Measurements from ENCODE around the gene ENHO. TPM values are rescaled to one million over a fixed set of nuclear protein-coding genes. Genes with fewer than 3 reads are reported as not detected.

Gene ENHO
- total and polyA plus RNA-seq, 2 experiments from 2014 or later: 13.8 to 19.7 TPM

DNA sequence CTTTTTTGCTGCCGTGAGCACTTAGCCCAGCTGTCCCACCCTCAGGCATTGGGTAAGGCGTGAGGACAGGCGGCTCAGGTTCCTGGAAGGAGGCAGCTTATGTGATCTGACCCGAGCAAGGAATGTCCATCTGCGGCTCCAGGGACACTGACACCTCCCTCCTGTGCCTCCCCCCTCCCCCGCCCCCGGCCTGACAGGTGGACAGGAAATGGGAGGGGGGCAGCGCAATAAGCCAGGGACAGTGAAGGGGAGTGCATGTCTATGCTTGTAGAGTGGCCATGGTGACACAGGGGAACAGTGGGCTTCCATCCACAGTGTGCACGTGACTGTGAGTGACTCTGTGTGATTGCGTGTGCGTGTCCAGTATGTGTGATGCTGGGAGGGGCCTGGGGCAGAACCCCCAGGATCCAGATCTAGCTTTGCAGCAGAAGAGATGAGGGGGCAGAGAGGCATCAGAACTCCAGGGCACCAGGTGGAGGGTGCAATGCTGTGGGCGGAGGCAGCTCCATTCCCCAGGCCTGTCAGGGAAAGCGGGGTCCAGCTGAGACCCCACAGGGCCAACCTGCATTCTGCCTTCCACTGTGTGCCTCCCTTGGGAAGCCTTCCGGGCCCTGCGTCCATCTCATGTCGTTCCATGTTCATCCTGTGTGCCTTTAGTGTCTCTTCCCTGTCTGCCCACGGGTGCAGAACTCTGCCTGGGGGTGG lies 36.3 kb upstream of the ENHO start:
- no peaks in the 10 kb centered on the region for H3K79me2 ChIP-seq (replicated peaks; ENCODE audit: insufficient read depth)
- no peaks in the 10 kb centered on the region for H3K9me2 ChIP-seq (ENCODE audit: insufficient read depth)
- no peak for TF ChIP-seq ZNF331 (CRISPR knock-in tag; IDR thresholded peaks at IDR 0.05; ENCODE audit: low read depth)
- TF ChIP-seq NANOG (IDR thresholded peaks at IDR 0.05; ENCODE audit: borderline replicate concordance): no peak
- no peak for TF ChIP-seq EZH2phosphoT487 (IDR thresholded peaks at IDR 0.05; ENCODE audit: unreplicated experiment)
- H3K27me3 ChIP-seq (ENCODE audit: insufficient read depth): no peaks in the 10 kb centered on the region
- peaks cover 44% of the 10 kb centered on the region for H3K4me1 Mint-ChIP-seq
- H3K9me3 Mint-ChIP-seq: no peaks in the 10 kb centered on the region
- H3K4me3 Mint-ChIP-seq: 0 out of 3 replicates have a peak overlapping the region, but pooled peaks have one; percentile 31
- H3K4me3 ChIP-seq: no peak overlapping the region
- no peak overlapping the region for H3K27ac Mint-ChIP-seq
- peaks cover 19% of the 10 kb centered on the region for H3K27me3 Mint-ChIP-seq (ENCODE audit: insufficient read depth, low read depth, poor library complexity)
- H3K27ac ChIP-seq (ENCODE audit: low read depth): no peak overlapping the region
- DNase-seq (ENCODE audit: low spot score) (no peak), ATAC-seq (peak; percentile 9; the same call in 2 of the 3 replicates)
- H3K36me3 Mint-ChIP-seq (ENCODE audit: low read depth): no peaks in the 10 kb centered on the region
- H3F3A ChIP-seq (replicated peaks; ENCODE audit: low read depth): no peaks in the 10 kb centered on the region
- peaks cover 29% of the 10 kb centered on the region for H3K4me1 ChIP-seq (ENCODE audit: insufficient read depth)
- H4K20me1 ChIP-seq (replicated peaks; ENCODE audit: insufficient read depth): no peaks in the 10 kb centered on the region; the same call in 1 of the 2 replicates
- peak overlapping the region; percentile 48; the same call in 1 of the 2 replicates for H3K4me2 ChIP-seq
- no peaks in the 10 kb centered on the region for H3K36me3 ChIP-seq (ENCODE audit: insufficient read depth)
- no peak overlapping the region for H2AFZ ChIP-seq

DNA sequence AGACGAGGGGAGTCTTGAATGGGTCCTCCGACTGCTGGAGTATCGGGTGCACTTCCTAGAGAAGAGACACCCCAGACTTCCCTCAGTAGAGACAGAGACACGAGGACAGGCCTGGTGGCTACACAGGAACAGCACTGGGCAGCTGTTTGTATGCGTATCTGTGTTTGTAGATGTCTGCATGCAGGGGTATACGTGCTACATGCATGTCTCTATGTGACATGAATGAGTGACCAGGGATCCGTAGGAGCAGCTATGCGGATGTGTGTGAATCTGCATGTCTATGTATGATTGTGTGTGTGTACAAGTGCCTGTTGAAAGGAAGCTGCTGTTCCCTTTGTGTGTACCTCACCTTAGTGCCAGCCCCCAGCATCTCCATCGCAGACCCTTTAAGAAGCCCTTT lies 35.6 kb upstream of the ENHO start:
- Mint-ChIP-seq H3K27me3 (ENCODE audit: insufficient read depth, low read depth, poor library complexity) (peaks cover 20% of the 10 kb centered on the region), H3K4me3 (no peak overlapping the region), H3K27ac (no peak overlapping the region), H3K4me1 (peaks cover 42% of the 10 kb centered on the region), H3K36me3 (ENCODE audit: low read depth) (no peaks in the 10 kb centered on the region), H3K9me3 (no peaks in the 10 kb centered on the region)
- Histone ChIP-seq H3K36me3 (ENCODE audit: insufficient read depth) (no peaks in the 10 kb centered on the region), H3K4me2 (no peak overlapping the region), H3K79me2 (replicated peaks; ENCODE audit: insufficient read depth) (no peaks in the 10 kb centered on the region), H3K27me3 (ENCODE audit: insufficient read depth) (no peaks in the 10 kb centered on the region), H4K20me1 (replicated peaks; ENCODE audit: insufficient read depth) (no peaks in the 10 kb centered on the region), H3K27ac (ENCODE audit: low read depth) (no peak overlapping the region), H3F3A (replicated peaks; ENCODE audit: low read depth) (no peaks in the 10 kb centered on the region), H3K9me2 (ENCODE audit: insufficient read depth) (no peaks in the 10 kb centered on the region), H3K4me3 (no peak overlapping the region), H3K4me1 (ENCODE audit: insufficient read depth) (peaks cover 29% of the 10 kb centered on the region), H2AFZ (no peak overlapping the region)
- TF ChIP-seq NANOG (IDR thresholded peaks at IDR 0.05; ENCODE audit: borderline replicate concordance): no peak
- TF ChIP-seq ZNF114 (CRISPR knock-in tag; IDR thresholded peaks at IDR 0.05): no peak
- no peak for TF ChIP-seq JUNB (IDR thresholded peaks at IDR 0.05; ENCODE audit: unreplicated experiment)
- TF ChIP-seq EZH2phosphoT487 (IDR thresholded peaks at IDR 0.05; ENCODE audit: unreplicated experiment): no peak
- TF ChIP-seq, protein P1, sequence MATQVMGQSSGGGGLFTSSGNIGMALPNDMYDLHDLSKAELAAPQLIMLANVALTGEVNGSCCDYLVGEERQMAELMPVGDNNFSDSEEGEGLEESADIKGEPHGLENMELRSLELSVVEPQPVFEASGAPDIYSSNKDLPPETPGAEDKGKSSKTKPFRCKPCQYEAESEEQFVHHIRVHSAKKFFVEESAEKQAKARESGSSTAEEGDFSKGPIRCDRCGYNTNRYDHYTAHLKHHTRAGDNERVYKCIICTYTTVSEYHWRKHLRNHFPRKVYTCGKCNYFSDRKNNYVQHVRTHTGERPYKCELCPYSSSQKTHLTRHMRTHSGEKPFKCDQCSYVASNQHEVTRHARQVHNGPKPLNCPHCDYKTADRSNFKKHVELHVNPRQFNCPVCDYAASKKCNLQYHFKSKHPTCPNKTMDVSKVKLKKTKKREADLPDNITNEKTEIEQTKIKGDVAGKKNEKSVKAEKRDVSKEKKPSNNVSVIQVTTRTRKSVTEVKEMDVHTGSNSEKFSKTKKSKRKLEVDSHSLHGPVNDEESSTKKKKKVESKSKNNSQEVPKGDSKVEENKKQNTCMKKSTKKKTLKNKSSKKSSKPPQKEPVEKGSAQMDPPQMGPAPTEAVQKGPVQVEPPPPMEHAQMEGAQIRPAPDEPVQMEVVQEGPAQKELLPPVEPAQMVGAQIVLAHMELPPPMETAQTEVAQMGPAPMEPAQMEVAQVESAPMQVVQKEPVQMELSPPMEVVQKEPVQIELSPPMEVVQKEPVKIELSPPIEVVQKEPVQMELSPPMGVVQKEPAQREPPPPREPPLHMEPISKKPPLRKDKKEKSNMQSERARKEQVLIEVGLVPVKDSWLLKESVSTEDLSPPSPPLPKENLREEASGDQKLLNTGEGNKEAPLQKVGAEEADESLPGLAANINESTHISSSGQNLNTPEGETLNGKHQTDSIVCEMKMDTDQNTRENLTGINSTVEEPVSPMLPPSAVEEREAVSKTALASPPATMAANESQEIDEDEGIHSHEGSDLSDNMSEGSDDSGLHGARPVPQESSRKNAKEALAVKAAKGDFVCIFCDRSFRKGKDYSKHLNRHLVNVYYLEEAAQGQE (IDR thresholded peaks at IDR 0.05; ENCODE audit: unreplicated experiment): no peak
- TF ChIP-seq CREB1 (CRISPR knock-in tag; IDR thresholded peaks at IDR 0.05; ENCODE audit: low read depth): no peak
- TF ChIP-seq, protein P2, sequence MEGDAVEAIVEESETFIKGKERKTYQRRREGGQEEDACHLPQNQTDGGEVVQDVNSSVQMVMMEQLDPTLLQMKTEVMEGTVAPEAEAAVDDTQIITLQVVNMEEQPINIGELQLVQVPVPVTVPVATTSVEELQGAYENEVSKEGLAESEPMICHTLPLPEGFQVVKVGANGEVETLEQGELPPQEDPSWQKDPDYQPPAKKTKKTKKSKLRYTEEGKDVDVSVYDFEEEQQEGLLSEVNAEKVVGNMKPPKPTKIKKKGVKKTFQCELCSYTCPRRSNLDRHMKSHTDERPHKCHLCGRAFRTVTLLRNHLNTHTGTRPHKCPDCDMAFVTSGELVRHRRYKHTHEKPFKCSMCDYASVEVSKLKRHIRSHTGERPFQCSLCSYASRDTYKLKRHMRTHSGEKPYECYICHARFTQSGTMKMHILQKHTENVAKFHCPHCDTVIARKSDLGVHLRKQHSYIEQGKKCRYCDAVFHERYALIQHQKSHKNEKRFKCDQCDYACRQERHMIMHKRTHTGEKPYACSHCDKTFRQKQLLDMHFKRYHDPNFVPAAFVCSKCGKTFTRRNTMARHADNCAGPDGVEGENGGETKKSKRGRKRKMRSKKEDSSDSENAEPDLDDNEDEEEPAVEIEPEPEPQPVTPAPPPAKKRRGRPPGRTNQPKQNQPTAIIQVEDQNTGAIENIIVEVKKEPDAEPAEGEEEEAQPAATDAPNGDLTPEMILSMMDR (conservative IDR thresholded peaks at IDR 0.05; ENCODE audit: low read depth in 2 of 2): no peak
- ATAC-seq (no peak), DNase-seq (ENCODE audit: low spot score) (no peak)

Data from GM23338 (cell line).